HG03571 (cell line): ENCODE results near the gene SLC34A1.
"Not testable (repeated sequence)": the region's sequence is repeated elsewhere in the genome, so short reads cannot be mapped to it uniquely, and the experiment has no call there.

Experiments
- ATAC-seq: cut with Tn5 transposase; IDR thresholded peaks from one replicate; pipeline ENCODE4 v1.9.1; 2021; ENCODE audit not compliant: unreplicated experiment

SLC34A1 gene

DNA sequence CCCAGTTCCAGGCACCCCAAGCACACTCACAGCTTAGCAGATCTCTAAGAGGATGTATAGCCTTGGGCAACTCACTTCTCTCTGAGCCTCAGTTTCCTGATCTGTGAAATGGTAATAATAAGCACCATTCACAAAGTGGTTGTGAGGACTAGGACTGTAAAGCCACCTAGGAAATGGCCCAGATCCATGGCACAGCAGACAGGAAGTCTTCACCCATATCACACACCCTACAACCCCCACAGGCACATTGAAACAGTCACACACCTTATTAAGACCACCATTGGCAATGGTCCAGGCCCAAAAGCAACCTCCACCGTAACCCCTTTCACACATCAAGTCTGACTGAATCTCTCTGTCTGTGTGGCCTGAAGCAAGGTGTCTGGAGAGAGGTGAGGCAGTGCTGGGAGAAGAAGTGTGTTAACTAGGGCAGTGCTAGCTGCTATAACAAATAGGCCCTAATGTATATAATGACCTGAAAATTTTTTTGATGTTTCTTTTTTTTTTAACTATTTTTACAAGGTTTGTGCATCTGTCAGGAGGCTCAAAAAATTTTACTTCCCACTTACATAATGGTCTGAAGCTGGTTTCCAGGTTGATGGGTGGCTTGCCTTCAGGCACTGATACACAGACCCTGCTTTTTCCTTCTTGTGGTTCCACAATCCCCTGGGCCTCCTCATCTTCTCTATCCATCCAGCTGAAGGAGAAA is 28.9 kb upstream of the SLC34A1 start:
- no peak for ATAC-seq

DNA sequence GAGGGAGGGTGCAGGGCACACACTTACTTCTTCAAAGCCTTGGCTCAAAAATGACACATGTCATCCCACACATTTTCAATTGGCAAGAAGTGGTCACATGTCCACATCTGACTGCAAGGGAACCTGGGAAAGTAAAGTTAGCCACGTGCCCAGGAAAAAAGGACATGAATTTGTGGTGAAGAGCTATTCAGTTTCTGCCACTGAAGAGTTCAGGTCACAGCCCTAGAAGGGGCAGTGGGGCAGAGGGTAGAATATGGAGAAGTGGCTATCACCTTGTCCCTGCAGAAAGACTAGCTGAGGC is 28.4 kb upstream of the SLC34A1 start:
- ATAC-seq: no peak

DNA sequence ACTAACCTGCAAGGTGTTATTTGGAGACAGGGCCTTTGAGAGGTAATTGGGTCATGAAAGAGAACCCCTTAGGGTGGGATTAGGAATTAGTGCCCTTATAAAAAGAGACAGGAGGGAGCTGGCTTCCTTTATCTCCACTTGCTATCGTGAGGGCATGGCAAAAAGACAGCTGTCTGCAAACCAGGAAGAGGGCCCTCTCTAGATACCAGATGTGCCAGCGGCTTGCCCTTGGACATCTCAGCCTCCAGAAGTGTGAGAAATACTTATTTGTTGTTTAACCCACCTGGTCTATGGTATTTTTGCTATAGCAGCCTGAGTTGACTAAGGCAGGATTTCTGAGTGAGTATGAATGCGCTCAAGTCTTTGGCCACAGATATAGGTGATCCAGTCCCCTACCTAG is 27.5 kb upstream of the SLC34A1 start:
- ATAC-seq: no peak

DNA sequence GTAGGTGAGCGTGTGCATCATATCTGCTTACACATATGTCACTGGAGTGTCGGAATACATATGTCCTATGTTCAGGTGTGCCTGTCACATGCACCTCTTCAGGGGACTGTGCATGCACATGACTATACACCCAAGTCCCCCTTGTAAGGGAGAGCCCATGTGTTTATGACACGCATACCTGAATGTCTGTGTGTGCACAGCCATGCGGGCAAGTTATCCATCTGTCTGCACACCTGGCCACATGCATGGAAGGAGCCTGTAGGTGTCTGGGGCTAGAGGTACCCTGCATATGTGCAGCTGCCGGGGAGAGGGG is 27.1 kb upstream of the SLC34A1 start:
- no peak for ATAC-seq

DNA sequence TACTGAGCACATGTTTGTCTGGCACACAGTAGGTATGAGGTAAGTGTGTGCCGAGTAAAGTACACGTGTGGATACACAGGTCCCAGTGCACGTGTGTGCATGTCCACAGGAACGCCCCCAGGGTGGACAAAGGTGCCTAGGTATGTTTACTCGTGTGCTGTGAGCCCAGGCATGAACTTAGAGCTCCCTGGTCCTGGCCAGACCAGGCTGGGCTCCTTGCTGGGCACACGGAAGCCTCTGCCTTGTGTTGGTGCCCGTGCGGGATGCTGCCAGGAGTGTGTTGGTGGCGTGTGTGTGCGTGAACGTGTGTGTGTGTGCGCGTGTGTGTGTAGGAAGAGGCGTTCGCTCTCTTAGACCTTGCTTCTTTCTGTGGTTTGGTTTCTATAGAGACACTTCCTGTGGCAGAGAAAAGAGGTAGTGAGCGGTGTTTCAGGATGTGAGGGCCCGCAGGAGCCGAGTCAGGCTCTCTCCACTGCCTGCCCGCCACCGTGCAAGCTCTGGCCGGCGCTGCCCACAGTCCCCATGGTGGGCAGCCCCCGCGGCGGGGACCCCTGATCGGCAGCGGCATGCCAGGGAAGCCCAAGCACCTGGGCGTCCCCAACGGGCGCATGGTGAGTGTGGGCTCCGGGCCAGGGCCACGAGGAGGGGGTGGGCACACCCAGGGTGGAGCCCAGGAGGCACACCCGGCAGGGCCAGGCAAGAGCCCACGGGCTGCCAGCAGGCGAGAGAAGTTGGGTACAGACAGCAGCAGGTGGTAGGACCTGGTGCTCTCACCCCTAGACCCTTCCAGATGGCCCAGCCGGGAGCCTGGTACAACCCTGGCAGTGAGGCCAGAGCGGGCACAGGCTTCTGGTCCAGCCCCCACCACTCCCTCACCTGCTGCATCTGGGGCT is 26.5 kb upstream of the SLC34A1 start, which contains the start of gene RGS14:
Gene RGS14 (plus strand): TSS at position 466 of the 893 bp plus-strand sequence. CDS start 101 bp downstream, at position 567.
- peak; percentile 83 for ATAC-seq

DNA sequence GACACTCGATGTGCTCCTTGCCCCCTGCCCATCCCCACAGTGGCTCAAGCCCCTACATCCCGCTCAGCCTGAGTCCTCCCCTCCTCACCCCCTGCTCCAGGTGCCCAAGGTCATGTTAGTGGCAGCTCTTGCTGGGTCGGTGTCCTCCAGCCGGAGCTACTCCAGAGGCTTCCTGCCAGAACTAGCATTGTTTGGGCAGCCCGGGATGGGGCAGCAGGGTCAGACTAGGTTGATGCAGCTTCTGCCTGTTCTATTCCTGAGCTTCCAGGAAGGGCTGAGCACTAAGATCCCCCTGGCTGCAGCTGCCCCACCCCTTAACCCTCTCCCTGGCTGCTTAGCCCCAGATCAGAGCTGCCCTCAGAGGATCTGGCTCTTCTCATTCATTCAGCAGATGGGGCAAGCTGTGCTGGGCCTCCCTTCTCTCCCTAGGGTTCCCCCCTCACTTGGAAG is 25.8 kb upstream of the SLC34A1 start:
- no peak for ATAC-seq

DNA sequence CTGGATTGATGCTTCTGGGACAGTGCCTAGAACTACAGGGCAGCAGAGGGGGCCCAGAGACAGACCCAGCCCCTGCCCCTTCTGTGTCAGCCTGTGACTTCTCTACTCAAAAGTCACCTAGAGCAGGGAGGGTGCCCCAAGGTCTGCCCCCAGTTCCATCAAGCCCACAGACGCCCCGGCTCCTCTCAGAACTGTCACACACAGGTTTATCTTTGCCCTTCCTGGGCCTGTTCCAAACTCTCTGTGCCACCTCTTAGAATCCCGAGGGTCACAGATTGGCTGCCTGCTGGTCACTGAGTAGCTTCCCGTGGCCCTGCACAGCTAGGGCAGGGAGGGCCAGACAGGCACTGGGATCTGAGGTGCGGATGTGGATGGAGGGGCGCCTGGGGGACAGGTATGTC is 24.8 kb upstream of the SLC34A1 start:
- no peak for ATAC-seq

DNA sequence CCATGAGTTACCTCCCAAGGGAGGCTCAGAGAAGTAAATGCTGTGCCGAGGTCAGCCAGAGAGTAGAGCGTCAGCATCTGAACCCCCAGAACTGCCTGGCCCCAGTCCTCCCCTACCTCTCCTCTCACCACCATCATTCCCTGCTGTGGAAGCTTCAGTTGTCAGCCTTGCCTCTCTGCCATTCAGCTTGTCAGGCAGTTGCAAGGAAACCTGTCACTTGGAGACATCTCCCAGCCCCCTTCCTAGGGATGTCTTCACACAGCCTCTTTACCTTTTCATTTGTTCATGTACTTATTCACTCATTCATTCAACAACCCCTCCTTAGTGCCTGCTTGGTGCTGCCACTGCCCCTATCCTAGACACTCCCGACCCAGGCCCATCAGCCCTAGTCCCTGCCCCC is 24.4 kb upstream of the SLC34A1 start:
- no peak for ATAC-seq

DNA sequence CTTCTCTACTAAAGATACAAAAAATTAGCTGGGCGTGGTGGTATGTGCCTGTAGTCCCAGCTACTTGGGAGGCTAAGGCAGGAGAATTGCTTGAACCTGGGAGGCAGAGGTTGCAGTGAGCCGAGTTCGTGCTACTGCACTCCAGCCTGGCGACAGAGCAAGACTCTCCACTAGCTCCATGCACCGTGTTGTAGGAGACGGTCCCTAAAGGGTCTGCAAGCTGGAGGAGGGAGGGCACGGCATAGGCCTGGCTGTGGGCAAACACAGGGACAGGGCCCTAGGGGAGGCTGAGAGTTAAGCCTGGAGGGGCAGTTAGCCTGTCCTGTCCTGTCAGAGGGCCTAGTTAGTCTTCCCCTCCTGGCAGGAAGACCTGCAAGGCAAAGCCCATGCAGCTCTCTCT is 23.5 kb upstream of the SLC34A1 start:
- not testable (repeated sequence) for ATAC-seq

DNA sequence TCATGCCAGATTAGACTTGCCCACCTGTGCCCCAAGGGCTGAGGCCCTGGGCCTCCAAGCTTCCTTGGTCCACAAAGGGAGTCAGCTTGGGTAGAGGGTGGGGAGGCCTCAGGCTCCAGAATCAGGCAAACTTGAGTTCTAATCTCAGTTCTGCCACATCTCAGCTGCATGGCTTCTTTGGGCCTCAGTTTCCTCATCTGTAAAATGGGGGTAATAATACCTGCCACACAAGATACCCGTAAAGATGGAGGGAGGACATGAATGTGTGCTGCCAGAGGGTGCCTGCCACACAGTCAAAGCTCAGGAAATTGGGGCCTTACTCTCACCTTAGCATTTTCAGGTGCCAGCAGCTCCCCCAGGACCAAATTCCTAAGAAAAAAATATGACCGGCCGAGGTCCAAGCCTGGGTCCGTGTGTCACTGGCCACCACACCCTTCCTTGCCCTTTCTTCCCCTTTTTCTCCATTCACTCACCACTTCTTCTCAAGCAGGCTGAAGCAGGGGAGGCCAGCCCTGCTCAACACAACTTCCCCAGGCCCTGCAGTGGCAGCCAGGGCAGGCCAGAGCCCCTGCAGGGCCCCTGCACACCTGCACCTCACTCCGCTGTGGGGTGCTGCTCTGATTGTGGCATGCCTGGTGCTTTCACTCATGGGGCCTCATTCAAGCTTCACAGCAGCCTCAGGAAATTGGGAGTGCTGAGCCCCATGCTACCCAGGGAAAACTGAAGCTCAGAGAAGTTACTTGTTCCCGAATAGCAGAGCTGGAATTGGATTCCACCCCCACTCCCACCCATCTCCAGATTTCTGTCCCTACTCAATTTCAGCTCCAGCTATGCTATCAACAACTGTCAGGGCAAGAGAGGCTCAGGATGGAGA is 22.6 kb upstream of the SLC34A1 start:
- no peak for ATAC-seq

DNA sequence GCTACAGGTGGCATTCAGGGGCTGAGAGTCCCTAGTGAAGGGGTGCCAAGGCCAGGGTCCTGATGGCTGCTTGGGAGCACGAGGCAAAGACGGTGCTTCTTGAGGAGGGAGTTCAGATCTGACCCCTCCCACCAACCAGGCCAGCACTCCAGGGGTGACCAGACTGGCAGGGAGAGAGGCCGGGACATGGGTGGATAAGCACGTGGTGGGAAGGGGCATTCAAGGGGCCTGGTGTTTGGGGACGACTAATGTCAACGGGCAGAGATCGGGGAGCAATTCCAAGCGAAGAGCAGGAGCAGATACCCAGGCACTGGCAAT is 22.0 kb upstream of the SLC34A1 start:
- no peak for ATAC-seq

DNA sequence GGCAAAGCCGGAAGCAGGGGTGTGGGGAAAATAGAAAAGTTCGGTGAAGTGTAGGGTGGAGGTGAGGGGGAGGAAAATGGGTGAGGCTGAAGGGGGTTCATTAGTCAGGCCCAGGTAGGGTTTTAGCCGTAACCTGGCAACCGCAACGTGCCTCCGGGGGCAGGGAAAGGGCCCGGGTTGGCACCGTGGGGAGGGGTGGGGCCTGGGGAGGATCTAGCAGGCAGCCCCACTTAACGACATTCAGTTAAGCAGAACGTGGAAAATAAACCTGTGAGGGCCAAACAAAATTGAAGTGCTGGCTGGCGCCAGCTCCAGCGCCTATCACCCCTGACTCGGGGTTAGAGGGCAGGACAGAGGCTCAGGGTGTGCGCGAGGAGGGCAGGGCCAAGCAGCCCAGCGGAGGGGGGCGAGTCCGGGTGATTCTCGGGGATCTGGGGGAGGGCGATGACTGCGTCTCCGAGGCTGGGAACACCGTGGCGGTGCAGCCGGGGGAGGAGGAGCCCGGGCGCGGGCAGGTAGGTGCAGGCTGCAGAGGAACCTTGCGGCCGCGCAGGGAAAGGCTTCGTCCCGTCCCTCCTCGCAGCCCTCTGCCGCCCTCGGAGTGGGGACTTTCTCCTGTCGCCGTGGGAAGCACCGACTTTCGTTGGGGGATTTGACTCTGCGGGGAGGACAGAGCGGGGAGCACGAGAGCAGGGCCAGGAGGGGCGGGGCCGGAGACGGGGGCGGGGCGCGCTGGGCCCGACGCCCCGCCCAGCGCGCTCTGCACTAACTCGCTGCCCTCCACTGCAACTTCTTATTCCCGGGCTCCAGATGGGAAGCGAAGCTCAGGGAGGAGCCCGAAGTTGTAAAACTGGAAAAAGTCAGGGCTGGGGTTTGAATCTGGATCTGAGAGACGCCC is 21.4 kb upstream of the SLC34A1 start:
- no peak for ATAC-seq

DNA sequence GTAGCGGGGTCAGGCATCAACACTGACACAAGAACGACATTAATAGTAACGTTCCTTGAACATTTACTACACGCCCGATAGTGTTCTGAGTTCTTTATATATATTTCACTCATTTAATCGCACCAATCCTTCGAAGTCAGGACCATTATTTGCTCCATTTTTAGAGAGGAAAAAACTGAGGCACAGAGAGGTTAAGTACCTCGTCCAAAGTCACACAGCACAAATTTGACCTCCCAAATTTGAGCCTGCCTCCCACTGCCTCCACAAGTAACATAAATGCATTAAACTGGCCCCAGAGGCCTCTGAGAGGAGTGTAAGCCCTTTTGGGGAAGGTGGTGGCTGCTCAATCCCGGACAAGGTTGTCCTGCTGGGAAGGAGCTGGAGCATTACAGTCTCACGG is 20.7 kb upstream of the SLC34A1 start:
- no peak for ATAC-seq

DNA sequence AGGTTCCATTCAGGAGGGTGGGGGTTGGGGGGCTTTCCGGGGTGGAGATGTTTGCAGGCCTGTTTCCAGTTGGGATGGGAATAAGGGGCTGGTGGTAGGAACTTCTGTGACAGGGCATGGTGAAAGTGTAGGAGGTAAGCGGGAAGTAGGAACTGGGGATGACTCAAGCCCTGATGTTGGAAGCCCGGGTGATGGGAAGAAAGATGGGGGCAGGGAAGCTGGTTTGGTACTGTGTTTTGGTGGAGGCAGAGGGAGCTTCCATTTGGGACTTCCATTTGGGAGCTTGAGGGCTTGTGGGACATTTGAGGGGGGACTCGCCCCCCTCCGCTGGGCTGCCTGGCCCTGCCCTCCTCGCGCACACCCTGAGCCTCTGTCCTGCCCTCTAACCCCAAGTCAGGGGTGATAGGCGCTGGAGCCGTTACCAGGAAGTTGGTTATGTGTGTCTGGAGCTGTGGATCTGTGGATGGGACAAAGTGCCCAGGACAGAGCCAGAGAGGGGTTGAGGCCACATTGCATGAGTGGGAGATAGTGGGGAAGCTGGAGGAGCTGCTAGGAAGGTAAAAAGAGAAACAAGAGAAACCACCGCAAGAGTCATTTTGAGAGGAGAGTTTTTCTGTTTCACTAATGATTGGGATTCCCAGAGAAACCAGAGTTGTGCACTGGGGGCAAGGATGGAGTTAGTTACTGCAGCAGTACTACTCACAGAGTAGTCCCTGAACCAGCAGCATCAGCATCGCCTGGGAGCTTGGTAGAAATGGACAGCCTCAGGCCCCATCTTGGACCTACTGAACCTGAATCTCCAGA is 19.9 kb upstream of the SLC34A1 start:
- ATAC-seq: no peak

DNA sequence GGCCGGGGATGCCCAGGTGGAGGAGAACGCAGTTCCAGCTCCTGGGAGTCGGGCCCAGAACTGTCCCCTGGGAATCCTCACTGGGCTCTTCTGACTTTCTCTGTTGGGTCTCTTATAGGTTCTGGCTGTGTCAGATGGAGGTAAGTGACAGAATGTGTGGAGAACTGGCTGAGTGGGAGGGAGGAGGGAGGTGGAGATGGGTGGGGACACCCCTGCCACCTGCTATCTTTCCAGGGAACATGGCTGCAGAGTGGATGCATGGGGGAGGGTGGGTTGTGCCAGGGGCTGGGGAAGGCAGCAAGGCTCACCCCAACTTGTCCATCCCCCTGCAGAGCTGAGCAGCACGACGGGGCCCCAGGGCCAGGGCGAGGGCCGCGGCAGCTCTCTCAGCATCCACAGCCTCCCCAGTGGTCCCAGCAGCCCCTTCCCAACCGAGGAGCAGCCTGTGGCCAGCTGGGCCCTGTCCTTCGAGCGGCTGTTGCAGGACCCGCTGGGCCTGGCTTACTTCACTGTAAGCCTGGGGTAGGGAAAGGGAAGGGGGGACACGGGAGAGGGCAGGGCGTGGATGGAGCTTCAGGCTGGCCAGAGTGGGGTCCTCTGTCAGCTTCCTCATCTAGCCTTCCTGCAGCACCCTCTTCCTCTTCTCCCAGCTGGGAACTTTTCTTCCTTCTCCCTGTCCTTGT is 18.2 kb upstream of the SLC34A1 start:
- no peak for ATAC-seq

DNA sequence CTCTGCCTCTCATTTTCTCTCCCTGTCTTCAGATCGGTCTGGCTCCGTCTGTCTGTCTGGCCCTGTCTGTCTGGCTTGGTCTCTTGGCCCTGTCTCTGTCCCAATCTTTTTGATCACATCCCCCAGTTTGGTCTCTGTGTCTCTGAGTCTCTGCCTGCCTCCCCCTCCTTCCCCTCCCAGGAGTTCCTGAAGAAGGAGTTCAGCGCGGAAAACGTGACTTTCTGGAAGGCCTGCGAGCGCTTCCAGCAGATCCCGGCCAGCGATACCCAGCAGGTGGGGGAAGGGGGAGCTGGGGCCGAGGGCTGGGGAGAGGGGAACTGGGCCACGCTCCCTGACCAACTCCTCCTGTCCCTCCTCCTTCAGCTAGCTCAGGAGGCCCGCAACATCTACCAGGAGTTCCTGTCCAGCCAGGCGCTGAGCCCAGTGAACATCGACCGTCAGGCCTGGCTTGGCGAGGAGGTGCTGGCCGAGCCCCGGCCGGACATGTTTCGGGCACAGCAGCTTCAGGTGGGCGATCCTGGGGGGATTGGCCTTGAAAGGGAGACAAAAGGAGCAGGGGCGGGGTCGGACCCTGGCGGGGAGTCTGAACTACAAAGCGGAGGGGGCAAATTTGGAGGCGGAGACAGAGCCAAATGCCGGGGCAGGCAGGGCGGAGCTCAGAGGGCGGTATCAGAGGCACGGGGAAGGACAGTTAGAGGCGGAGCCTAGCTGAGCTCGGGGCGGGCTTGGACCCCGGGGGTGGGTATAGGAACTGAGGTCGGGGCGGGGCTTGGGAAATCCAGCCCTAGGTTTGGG is 17.5 kb upstream of the SLC34A1 start:
- ATAC-seq: no peak

DNA sequence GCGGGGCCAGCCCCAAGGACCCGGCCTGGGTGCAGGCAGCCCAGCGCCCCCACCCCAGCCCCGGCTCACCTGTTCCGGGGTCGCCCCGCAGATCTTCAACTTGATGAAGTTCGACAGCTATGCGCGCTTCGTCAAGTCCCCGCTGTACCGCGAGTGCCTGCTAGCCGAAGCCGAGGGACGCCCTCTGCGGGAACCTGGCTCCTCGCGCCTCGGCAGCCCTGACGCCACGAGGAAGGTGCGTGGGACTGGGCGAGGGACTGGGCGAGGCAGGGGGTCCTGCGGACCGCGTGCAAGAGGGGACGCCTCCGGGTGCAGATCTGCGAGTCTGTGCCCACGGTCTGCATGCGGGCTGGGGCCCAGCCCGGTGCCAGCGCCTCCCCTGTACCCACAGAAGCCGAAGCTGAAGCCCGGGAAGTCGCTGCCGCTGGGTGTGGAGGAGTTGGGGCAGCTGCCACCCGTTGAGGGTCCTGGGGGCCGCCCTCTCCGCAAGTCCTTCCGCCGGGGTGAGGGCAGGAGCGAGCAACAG is 16.8 kb upstream of the SLC34A1 start:
- no peak for ATAC-seq
